OCI-LY1 (cell line): Measurements from ENCODE around the gene OR2M7.

Source experiments
- H2AFZ ChIP-seq: fragments of 200-600 bp; sonication (generic), shearing (Covaris generic); 2 replicates; pipeline ENCODE4 v1.6.0; 2014; ENCODE audit warnings: antibody characterized with exemption, mild to moderate bottlenecking, low read length
- H3F3A ChIP-seq: fragments of 200-600 bp; sonication (generic), shearing (Covaris generic); 2 replicates; pipeline ENCODE4 v1.6.0; 2014; ENCODE audit warnings: mild to moderate bottlenecking, antibody characterized with exemption, low read length, moderate library complexity; ENCODE audit not compliant: insufficient read depth
- H3K27ac ChIP-seq: fragments of 200-600 bp; sonication (generic); 2 replicates; pipeline ENCODE4 v1.5.1; 2014; ENCODE audit warnings: low read length, mixed run types, mild to moderate bottlenecking, low read depth; ENCODE audit not compliant: poor library complexity, severe bottlenecking
- H3K27me3 ChIP-seq: fragments of 200-600 bp; sonication (generic); 2 replicates; pipeline ENCODE4 v1.6.0; 2014; ENCODE audit warnings: antibody characterized with exemption, mild to moderate bottlenecking, low read length, moderate library complexity; ENCODE audit not compliant: insufficient read depth
- H3K36me3 ChIP-seq: fragments of 200-600 bp; sonication (generic); 2 replicates; pipeline ENCODE4 v1.6.1; 2014; ENCODE audit warnings: mild to moderate bottlenecking, antibody characterized with exemption, low read length, moderate library complexity, mixed read lengths; ENCODE audit not compliant: insufficient read depth
- H3K4me1 ChIP-seq: fragments of 200-600 bp; sonication (generic); 2 replicates; pipeline ENCODE4 v1.5.1; 2014; ENCODE audit warnings: mild to moderate bottlenecking, low read length, moderate library complexity; ENCODE audit not compliant: insufficient read depth, severe bottlenecking
- H3K4me2 ChIP-seq: fragments of 200-600 bp; sonication (generic), shearing (Covaris generic); 2 replicates; pipeline ENCODE4 v1.6.1; 2014; ENCODE audit warnings: low read length
- H3K4me3 ChIP-seq: fragments of 200-600 bp; sonication (generic); 2 replicates; pipeline ENCODE4 v1.5.1; 2014; ENCODE audit warnings: low read length, low read depth, mild to moderate bottlenecking, mixed read lengths; ENCODE audit not compliant: poor library complexity, severe bottlenecking
- H3K79me2 ChIP-seq: fragments of 200-600 bp; shearing (Covaris generic); 2 replicates; pipeline ENCODE4 v1.6.1; 2016; ENCODE audit warnings: mixed run types, low read length, mixed read lengths; ENCODE audit not compliant: insufficient read depth
- H3K9ac ChIP-seq: fragments of 200-600 bp; sonication (generic), shearing (Covaris generic); 2 replicates; pipeline ENCODE4 v1.6.1; 2014; ENCODE audit warnings: mild to moderate bottlenecking, low read length, mixed read lengths
- H3K9me2 ChIP-seq: fragments of 200-600 bp; sonication (generic), shearing (Covaris generic); 2 replicates; pipeline ENCODE4 v1.6.1; 2014; ENCODE audit warnings: low read depth, mild to moderate bottlenecking, low read length, mixed read lengths
- H3K9me3 ChIP-seq: fragments of 200-600 bp; shearing (Covaris generic); 2 replicates; pipeline ENCODE4 v1.6.1; 2014; ENCODE audit warnings: low read length, mixed read lengths
- H4K20me1 ChIP-seq: fragments of 200-600 bp; sonication (generic), shearing (Covaris generic); 2 replicates; pipeline ENCODE4 v1.6.0; 2016; ENCODE audit warnings: mild to moderate bottlenecking, low read length; ENCODE audit not compliant: insufficient read depth
- CTCF ChIP-seq: fragments of 200-600 bp; sonication (generic), shearing (Covaris generic); IDR thresholded peaks from 2 replicates; pipeline ENCODE4 v1.5.1; 2017; ENCODE audit warnings: mild to moderate bottlenecking, antibody characterized with exemption, low read length, moderate library complexity, mixed read lengths
- EZH2 ChIP-seq: fragments of 200-600 bp; sonication (generic), shearing (Covaris generic); IDR thresholded peaks from 2 replicates; pipeline ENCODE4 v1.8.0; 2017; ENCODE audit warnings: borderline replicate concordance, mixed run types, mild to moderate bottlenecking, antibody characterized with exemption, low read length, moderate library complexity, mixed read lengths

OR2M7 gene

GRCh38 chr1:248366609-248367008 lies 42.2 kb upstream of the OR2M7 start:
- Histone ChIP-seq H3K4me1 (no peaks in the 10 kb centered on the region), H4K20me1 (no peaks in the 10 kb centered on the region), H3K79me2 (no peaks in the 10 kb centered on the region), H3K36me3 (no peaks in the 10 kb centered on the region), H3K9ac (no peak overlapping the region), H3K9me2 (no peaks in the 10 kb centered on the region), H3K4me3 (no peak overlapping the region), H3K4me2 (no peak overlapping the region), H3F3A (no peaks in the 10 kb centered on the region), H3K27me3 (no peaks in the 10 kb centered on the region), H3K27ac (no peak overlapping the region), H2AFZ (no peak overlapping the region), H3K9me3 (no peaks in the 10 kb centered on the region)
- no peak for TF ChIP-seq EZH2
- TF ChIP-seq CTCF, result no peak

- no peak within 1 kb of the TSS for H3K4me3 ChIP-seq
- H3K79me2 ChIP-seq, result no peaks in the 10 kb centered on the region
- TF ChIP-seq EZH2, result no peak
- no peak for TF ChIP-seq CTCF
- no peaks in the 10 kb centered on the region for H4K20me1 ChIP-seq
- no peaks in the 10 kb centered on the region for H3K27me3 ChIP-seq
- no peaks in the 10 kb centered on the region for H3K36me3 ChIP-seq
- no peak within 1 kb of the TSS for H3K27ac ChIP-seq
- no peaks in the 10 kb centered on the region for H3F3A ChIP-seq
- no peak within 1 kb of the TSS for H3K9ac ChIP-seq
- H3K9me2 ChIP-seq, result no peaks in the 10 kb centered on the region
- no peaks in the 10 kb centered on the region for H3K9me3 ChIP-seq
- H2AFZ ChIP-seq, result no peak within 1 kb of the TSS; the same call in 1 of the 2 replicates
- no peaks in the 10 kb centered on the region for H3K4me1 ChIP-seq
- H3K4me2 ChIP-seq, result no peak within 1 kb of the TSS
Measured at GRCh38 chr1:248361121-248361715, 36.9 kb upstream of the OR2M7 start, which contains the start of gene OR2T4. TSS of gene OR2T4 (plus strand) at chr1:248361665. CDS start at chr1:248361665, 0 bp downstream.

DNA sequence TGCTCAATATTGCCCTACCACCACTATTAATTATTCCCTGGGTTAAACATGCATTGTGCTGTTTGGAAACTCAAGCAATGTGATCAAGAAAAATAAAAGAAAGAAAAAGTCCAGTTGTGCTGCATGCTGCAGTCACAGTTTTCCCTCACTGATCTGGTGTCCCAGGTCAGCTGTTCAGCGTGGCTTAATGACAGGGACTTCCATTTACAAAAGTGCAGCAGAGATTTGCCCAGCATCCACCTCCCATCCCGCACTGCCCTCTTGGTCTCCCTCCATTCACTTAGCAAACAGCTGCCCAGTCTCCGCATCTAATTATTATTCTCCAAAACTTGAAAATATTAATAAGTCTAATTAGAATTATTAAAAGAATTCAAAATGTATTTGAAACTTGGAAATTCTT lies 35.0 kb upstream of the OR2M7 start:
- H3K4me3 ChIP-seq, result no peak overlapping the region
- H3K27ac ChIP-seq, result no peak overlapping the region
- no peaks in the 10 kb centered on the region for H3K9me3 ChIP-seq
- H3K27me3 ChIP-seq, result no peaks in the 10 kb centered on the region
- no peaks in the 10 kb centered on the region for H3F3A ChIP-seq
- H3K36me3 ChIP-seq, result no peaks in the 10 kb centered on the region
- H2AFZ ChIP-seq, result no peak overlapping the region
- H3K79me2 ChIP-seq, result no peaks in the 10 kb centered on the region
- H4K20me1 ChIP-seq, result no peaks in the 10 kb centered on the region
- TF ChIP-seq EZH2, result no peak
- TF ChIP-seq CTCF, result no peak
- H3K4me1 ChIP-seq, result no peaks in the 10 kb centered on the region
- H3K9ac ChIP-seq, result no peak overlapping the region
- no peak overlapping the region for H3K4me2 ChIP-seq
- no peaks in the 10 kb centered on the region for H3K9me2 ChIP-seq
